ENCODE data around the gene XRN2.

XRN2 gene

DNA sequence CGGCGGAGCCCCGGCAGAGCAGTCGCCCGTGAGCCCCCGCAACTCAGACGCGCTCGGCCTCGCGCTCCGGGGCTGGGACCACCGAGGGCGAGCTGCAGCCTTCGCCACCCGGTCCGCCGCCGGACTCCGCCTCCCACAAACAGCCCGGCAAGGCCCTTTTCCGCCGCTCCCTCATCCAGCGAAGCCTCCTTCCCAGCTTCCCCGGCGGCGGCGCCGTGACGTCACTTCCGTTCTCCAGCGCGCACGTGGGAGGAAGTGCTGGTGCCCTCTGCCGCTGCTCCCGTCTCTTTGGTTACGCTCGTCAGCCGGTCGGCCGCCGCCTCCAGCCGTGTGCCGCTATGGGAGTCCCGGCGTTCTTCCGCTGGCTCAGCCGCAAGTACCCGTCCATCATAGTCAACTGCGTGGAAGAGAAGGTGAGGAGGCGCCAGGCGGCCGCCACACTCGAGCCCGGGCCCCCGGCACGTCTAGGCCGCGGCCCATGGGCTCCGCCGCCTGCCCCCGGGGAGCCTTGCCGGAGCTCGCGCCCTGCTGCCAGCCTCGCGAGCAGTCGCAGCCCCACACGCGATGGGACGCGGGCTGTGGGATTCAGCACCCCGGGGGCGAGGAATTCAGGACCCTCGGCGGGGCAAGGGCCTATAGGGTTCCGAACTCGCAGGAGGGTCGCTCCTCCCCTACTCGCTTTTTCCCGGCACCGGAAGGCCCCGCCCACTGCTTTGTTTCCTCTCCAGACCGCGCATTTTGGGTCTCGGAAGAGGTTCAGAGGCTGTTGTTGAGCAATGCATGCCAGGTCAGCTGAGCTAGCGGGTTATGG lies at the start of gene XRN2:
Gene XRN2 (plus strand): TSS at position 271 of the 811 bp plus-strand sequence. CDS start 68 bp downstream, at position 339.
- peak; percentile 69 for DNase-seq

DNA sequence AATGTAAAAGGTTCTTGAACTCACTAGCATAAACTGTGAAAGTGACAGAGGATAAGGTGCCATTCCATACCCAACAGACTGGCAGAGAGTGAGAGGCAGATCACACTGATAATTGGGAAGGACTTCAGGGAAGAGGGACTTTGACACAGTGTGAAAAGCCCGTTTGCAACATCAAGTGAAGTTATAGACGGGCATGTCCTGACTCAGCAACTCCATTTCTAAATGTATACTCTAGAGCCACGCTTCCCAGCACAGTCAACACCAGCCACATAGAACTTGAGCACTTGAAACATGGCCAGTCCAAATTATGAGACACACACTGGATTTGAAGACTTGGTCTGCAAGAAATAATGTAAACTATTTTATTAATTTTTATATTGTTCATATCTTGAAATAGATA lies 45.9 kb upstream of the XRN2 start:
- no peak for DNase-seq

DNA sequence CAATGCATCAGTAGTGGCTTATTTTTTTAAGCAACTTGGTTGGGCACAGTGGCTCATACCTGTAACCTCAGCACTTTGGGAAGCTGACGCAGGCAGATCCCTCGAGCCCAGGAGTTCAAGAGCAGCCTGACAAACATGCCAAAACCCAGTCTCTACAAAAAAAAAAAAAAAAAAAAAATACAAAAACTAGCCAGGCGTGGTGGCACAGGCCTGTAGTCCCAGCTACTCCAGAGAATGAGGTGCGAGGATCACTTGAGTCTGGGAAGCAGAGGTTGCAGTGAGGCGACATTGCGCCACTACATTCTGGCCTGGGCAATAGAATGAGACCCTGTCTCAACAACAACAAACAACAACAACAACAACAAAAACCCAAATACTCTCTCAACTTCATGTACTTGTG lies 44.7 kb upstream of the XRN2 start:
- no peak for DNase-seq

GRCh38 chr20:21259346-21259745 lies 43.8 kb upstream of the XRN2 start:
- DNase-seq: no peak

GRCh38 chr20:21262812-21263211 lies 40.3 kb upstream of the XRN2 start:
- DNase-seq: no peak

DNA sequence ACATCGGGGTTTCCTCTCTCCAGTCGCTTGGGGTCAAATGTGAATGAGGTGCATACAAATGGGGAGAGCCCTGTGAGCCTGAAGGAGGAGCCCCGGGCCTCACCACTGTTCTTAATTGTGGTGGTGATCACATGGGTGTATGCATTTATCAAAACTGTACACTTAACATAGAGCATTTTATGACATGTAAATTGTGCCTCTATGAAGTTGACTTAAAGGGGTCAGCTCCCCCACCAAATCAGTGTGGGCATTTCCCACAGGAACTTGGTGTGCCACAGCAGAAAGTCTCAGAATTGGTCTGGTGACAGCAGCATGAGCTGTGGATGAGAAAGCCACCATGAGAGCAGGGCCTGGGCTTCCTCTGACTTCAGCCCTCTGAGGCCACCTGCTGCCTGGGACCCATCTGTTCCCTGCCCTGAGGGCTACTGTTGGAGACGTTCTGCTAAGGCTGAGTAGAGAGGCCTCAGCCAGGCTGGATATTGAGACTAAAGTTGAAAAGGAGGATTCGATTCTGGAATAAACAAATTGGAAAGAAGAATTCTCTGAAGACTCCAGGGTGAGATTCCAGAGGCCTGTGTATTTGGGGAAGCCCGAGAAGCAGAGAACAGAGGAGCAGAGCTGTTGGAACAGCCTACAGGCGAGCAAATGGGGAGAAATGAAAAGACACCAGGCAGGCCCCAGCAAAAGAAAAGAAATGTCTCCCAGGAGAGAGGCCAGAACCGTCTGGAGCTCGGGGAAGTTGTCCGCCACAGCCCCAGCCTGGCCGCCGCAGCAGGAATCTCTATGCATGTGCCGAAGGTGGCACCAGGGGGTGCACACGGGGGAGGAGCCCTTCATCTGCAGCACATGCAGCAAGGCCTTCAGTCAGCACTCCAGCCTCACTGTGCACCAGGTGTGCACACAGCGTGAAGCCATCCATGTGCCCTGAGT lies 37.6 kb upstream of the XRN2 start:
- no peak for DNase-seq

GRCh38 chr20:21266191-21266536 lies 37.0 kb upstream of the XRN2 start:
- no peak for DNase-seq

DNA sequence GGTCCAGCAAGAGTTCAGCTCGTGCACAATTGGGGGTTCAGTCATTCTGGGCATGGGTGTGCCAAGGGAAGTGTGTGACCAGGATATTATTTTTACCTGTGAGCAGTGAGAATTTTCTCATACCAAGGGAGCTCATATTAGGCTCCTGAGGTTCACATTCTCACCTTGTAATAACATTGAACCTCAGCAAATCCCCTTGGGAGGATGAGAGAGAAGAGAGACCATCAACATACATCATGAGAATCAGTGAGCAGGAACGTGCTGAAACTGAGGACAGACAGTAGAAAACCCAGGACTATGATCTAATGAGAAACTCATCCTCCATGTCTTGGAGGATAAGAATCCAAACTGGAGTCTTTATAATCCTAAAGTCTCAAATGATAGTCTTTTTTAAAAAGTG lies 33.4 kb upstream of the XRN2 start:
- DNase-seq: no peak

- no peak for DNase-seq
Observed at GRCh38 chr20:21270806-21271205, 32.3 kb upstream of the XRN2 start.

DNA sequence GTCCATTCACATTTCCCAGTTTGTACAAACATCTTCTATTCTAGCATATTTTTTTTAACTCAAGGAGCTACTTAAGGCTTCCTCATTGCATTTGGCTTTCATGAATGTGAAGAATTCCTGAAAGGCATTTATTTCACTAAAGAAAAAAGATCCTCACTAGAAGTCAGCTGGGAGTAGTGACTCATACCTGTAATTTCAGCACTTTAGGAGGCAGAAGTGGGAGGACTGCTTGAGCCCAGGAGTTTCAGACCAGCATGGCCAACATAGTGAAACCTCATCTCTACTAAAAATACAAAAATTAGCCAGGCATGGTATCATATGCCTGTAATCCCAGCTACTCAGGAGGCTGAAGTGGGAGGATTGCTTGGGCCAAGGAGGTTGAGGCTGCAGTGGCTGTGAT lies 30.9 kb upstream of the XRN2 start:
- no peak for DNase-seq

- no peak for DNase-seq
Observed at GRCh38 chr20:21272679-21273078, 30.5 kb upstream of the XRN2 start.

GRCh38 chr20:21273755-21274386 lies 29.3 kb upstream of the XRN2 start:
- DNase-seq: peak; percentile 13

DNA sequence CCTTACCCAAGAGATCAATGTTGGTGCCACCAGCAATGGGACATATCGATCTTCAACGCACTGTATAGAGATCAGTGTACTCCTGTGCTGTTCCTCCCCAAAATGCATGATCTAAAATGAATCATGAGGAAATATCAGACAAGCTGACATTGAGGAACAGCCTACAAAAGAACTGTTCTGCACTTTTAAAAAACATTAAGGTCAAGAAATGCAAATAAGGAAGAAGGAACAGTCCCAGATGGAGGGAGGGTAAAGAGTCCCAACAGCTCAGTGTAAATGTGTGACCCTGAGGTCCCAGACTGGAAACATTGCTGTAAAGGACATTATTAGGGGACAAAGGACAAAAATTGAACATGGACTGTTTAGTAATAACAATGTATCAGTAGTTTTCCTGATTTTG lies 24.3 kb upstream of the XRN2 start:
- DNase-seq: no peak

- no peak for DNase-seq
Observed at GRCh38 chr20:21279706-21280521, 23.2 kb upstream of the XRN2 start.

- no peak for DNase-seq
Observed at GRCh38 chr20:21280522-21281016, 22.6 kb upstream of the XRN2 start.

DNA sequence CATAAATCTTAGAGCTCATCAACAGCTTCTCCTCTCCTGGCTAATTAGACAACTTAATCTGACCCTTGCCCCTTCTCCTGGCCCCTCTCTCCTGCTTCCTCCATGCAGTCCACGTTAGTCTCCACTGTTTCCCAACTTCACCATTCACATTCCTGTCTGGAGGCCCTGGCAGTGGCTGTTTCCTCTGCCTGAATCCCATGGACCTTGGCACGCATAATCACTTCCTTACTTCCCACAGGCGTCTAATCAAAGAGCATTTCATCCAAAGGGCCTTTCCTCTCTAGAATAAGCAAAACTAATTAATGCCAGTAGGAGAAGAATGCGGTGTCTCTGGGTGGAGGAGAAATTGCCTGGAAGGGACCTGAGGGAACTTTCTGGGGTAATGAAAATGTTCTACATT lies 16.4 kb upstream of the XRN2 start:
- DNase-seq: no peak

DNA sequence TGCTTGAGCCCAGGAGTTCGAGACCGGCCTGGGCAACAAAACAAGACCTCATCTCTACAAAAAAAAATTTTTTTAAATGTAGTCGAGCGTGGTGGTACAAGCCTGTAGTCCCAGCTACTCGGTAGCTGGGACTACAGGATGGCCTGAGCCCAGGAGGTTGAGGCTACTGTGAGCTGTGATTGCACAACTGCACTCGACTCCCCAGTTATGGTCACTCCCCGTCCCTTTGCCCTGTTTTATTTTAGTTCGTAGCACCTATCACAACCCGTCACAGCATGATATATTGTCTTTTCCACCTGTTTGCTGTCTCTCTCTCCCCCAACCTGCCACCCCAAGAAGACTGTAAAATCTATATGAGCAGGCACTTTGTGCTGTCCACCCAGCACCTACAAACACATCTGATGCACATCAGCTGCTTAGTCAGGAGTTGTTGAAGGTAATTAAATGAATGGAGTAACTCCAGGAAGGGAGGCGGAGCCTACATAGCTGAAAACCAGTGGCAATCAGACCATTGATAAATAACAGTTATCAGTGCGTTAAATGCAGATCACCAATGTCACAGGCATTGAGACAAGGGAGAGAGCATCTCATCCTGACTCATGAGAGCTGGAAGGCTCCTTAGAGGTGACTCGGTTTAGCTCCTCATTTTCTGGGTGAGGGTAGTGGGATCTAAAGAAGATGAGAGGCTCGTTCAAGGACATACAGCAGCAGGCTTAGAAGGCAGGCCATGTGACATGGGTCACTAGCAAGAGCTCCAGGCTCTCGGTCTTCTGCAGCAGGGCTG lies 14.4 kb upstream of the XRN2 start:
- DNase-seq: no peak

- DNase-seq: no peak
Observed at GRCh38 chr20:21289651-21290050, 13.5 kb upstream of the XRN2 start.

DNA sequence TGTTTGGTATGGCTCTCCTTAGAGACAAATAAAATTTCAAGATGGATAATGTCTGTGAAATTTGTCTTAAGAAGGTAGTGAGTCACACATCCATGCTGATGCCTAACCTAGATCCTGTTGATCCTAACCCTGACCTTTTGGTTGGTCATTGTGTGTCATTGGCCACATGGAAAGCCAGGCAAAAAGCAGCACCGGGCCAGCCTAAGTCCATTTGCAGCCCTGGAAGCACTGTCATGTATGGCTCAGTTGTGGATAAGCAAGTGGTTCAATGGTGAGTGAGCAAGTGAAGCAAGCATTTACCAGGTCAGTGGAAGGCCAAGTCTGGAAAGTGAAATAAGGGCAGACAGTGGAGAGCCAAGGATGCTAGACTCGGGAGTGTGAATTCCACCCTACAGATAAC lies 12.1 kb upstream of the XRN2 start:
- DNase-seq: no peak

- DNase-seq: no peak
Observed at GRCh38 chr20:21294755-21295154, 8.4 kb upstream of the XRN2 start.

DNA sequence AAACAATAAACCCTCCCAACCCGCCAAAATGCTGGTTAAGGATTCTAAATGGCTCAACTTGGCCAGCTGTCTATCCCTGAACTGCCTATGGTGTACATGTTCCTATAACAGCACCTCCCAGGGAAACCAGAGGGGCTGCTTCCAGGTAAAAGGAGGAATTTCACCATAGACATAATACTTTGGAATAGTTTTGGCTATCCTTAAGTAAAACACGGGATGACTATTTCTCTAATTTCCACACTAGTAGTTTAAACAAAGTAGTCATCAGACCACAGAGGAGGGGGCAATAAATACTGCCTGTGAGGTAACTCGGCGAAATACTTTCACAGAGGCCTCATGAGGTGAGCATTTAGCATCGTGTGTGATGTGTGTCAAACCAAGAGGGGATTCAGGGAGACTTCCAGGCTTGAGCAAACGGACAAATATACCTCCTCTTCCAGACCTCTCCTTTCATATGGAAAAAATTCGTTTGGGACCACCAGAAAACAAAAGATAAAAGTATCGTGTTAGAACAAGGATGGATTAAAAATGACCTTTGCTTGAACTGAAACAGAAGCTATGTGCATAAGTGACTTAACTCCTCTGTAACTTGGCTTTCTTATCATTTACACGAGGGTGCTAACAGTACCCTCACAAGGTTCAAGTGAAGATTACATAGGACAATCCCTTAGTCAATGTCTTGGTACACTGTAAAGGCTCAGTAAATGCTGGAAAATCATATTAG lies 1.0 kb upstream of the XRN2 start:
- no peak for DNase-seq
